Measurements from ENCODE around the gene NANOS3.

NANOS3 gene

DNA sequence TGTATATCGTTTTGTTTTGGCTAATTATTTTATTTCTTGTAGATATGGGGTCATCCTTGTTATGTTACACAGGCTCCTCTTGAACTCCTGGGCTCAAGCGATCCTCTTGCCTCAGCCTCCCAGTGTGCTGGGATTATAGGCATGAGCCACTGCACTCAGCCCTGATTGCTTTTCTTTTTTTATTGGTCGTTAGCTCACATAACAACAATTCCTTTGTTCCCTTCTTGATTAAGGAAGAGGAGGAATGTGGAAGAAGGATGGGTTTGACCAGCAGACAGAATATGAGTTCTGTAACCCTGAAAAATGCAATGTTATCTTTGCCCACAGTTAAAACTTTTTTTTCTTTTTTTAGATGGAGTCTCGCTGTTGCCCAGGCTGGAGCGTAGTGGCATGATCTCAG, 17.6 kb downstream of the NANOS3 start:
- no peak overlapping the region for H3K4me3 ChIP-seq (replicated peaks; ENCODE audit: insufficient read depth, low read length)
- TF ChIP-seq, protein P1, sequence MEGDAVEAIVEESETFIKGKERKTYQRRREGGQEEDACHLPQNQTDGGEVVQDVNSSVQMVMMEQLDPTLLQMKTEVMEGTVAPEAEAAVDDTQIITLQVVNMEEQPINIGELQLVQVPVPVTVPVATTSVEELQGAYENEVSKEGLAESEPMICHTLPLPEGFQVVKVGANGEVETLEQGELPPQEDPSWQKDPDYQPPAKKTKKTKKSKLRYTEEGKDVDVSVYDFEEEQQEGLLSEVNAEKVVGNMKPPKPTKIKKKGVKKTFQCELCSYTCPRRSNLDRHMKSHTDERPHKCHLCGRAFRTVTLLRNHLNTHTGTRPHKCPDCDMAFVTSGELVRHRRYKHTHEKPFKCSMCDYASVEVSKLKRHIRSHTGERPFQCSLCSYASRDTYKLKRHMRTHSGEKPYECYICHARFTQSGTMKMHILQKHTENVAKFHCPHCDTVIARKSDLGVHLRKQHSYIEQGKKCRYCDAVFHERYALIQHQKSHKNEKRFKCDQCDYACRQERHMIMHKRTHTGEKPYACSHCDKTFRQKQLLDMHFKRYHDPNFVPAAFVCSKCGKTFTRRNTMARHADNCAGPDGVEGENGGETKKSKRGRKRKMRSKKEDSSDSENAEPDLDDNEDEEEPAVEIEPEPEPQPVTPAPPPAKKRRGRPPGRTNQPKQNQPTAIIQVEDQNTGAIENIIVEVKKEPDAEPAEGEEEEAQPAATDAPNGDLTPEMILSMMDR (IDR thresholded peaks at IDR 0.05; ENCODE audit: insufficient read depth, low read length), result no peak
- TF ChIP-seq, protein P2, sequence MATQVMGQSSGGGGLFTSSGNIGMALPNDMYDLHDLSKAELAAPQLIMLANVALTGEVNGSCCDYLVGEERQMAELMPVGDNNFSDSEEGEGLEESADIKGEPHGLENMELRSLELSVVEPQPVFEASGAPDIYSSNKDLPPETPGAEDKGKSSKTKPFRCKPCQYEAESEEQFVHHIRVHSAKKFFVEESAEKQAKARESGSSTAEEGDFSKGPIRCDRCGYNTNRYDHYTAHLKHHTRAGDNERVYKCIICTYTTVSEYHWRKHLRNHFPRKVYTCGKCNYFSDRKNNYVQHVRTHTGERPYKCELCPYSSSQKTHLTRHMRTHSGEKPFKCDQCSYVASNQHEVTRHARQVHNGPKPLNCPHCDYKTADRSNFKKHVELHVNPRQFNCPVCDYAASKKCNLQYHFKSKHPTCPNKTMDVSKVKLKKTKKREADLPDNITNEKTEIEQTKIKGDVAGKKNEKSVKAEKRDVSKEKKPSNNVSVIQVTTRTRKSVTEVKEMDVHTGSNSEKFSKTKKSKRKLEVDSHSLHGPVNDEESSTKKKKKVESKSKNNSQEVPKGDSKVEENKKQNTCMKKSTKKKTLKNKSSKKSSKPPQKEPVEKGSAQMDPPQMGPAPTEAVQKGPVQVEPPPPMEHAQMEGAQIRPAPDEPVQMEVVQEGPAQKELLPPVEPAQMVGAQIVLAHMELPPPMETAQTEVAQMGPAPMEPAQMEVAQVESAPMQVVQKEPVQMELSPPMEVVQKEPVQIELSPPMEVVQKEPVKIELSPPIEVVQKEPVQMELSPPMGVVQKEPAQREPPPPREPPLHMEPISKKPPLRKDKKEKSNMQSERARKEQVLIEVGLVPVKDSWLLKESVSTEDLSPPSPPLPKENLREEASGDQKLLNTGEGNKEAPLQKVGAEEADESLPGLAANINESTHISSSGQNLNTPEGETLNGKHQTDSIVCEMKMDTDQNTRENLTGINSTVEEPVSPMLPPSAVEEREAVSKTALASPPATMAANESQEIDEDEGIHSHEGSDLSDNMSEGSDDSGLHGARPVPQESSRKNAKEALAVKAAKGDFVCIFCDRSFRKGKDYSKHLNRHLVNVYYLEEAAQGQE (IDR thresholded peaks at IDR 0.05; ENCODE audit: insufficient replicate concordance, low read depth), result no peak
- TF ChIP-seq SPI1 (IDR thresholded peaks at IDR 0.05; ENCODE audit: borderline replicate concordance, low read depth) (no peak), POLR2AphosphoS5 (IDR thresholded peaks at IDR 0.05; ENCODE audit: low read depth) (no peak), GABPA (IDR thresholded peaks at IDR 0.05; ENCODE audit: low read depth) (no peak)
- H3K27me3 ChIP-seq (ENCODE audit: insufficient read depth, poor library complexity, severe bottlenecking), result no peaks in the 10 kb centered on the region
- no peak for DNase-seq (ENCODE audit: low read depth in 1 of 2, low spot score in 1 of 2)
- H3K27ac ChIP-seq (replicated peaks), result no peak overlapping the region

DNA sequence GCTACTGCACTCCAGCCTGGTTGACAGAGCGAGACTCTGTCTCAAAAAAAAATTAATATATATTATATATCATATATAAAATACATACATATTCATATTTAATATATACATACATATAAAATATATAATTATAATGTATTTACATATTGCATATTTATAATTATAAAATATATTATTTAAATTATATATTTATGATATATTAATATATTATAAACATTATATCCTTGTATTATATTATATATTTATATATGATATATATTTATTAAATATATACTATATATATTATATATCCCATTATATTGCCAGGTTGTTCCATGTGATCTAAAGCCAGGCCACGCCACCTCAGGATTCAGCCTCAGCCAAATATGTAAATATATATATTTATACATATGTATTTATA, 19.3 kb downstream of the NANOS3 start:
- H3K27ac ChIP-seq (replicated peaks), result no peak overlapping the region
- TF ChIP-seq, protein P2 (IDR thresholded peaks at IDR 0.05; ENCODE audit: insufficient replicate concordance, low read depth), result no peak
- TF ChIP-seq, protein P1 (IDR thresholded peaks at IDR 0.05; ENCODE audit: insufficient read depth, low read length), result no peak
- TF ChIP-seq SPI1 (IDR thresholded peaks at IDR 0.05; ENCODE audit: borderline replicate concordance, low read depth), result no peak
- no peak for TF ChIP-seq GABPA (IDR thresholded peaks at IDR 0.05; ENCODE audit: low read depth)
- TF ChIP-seq POLR2AphosphoS5 (IDR thresholded peaks at IDR 0.05; ENCODE audit: low read depth), result no peak
- DNase-seq (ENCODE audit: low read depth in 1 of 2, low spot score in 1 of 2), result no peak
- no peaks in the 10 kb centered on the region for H3K27me3 ChIP-seq (ENCODE audit: insufficient read depth, poor library complexity, severe bottlenecking)
- H3K4me3 ChIP-seq (replicated peaks; ENCODE audit: insufficient read depth, low read length), result no peak overlapping the region

DNA sequence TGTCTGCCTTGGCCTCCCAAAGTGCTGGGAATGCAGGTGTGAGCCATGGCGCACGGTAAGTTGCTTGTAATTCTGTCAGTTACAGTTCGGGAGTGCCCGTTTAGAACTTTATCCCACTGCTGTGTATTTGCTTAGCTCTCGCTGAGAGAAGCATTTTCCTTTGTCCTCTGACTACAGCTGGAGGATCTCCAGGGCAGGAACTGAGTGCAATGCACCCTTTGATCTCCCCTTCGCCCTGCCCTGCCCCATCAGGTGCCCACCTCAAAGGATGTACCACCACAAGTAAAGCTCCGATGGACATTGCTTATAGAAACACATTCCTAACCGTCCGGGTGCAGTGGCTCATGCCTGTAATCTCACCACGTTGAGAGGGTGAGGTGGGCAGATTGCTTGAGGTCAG, 22.5 kb downstream of the NANOS3 start:
- Histone ChIP-seq H3K4me3 (replicated peaks; ENCODE audit: insufficient read depth, low read length) (no peak overlapping the region), H3K27me3 (ENCODE audit: insufficient read depth, poor library complexity, severe bottlenecking) (no peaks in the 10 kb centered on the region), H3K27ac (replicated peaks) (no peak overlapping the region)
- no peak for DNase-seq (ENCODE audit: low read depth in 1 of 2, low spot score in 1 of 2)
- TF ChIP-seq, protein P1 (IDR thresholded peaks at IDR 0.05; ENCODE audit: insufficient read depth, low read length), result no peak
- TF ChIP-seq POLR2AphosphoS5 (IDR thresholded peaks at IDR 0.05; ENCODE audit: low read depth) (no peak), SPI1 (IDR thresholded peaks at IDR 0.05; ENCODE audit: borderline replicate concordance, low read depth) (no peak), GABPA (IDR thresholded peaks at IDR 0.05; ENCODE audit: low read depth) (no peak)
- TF ChIP-seq, protein P2 (IDR thresholded peaks at IDR 0.05; ENCODE audit: insufficient replicate concordance, low read depth), result no peak

All from HL-60 (cell line).